Neural cell (in vitro differentiated cells): Measurements from ENCODE around the gene DACH1. TPM values are rescaled to one million over a fixed set of nuclear protein-coding genes. Genes with fewer than 3 reads are reported as not detected.

ENCODE experiments used
- H2AFZ ChIP-seq: fragments of 200-600, 300-800 bp; sonication (generic), shearing (Covaris generic); 2 replicates; pipeline ENCODE4 v1.6.0; 2014; ENCODE audit warnings: low read depth, mild to moderate bottlenecking, antibody characterized with exemption, low read length, moderate library complexity
- H3F3A ChIP-seq: fragments of 200-600 bp; shearing (Covaris generic); 2 replicates; pipeline ENCODE4 v1.6.1; 2016; ENCODE audit warnings: mild to moderate bottlenecking, moderate library complexity, mixed read lengths, antibody characterized with exemption, low read length; ENCODE audit not compliant: insufficient read depth, poor library complexity, severe bottlenecking
- H3K27ac ChIP-seq: fragments of 200-600, 300-800 bp; sonication (generic), shearing (Covaris generic); 2 replicates; pipeline ENCODE4 v1.5.1; 2014; ENCODE audit warnings: mild to moderate bottlenecking, low read length, moderate library complexity
- H3K27me3 ChIP-seq: fragments of 300-800, 200-600 bp; sonication (generic), shearing (Covaris generic); 2 replicates; pipeline ENCODE4 v1.6.0; 2014; ENCODE audit warnings: mild to moderate bottlenecking, low read depth, low read length, moderate library complexity; ENCODE audit not compliant: insufficient read depth
- H3K36me3 ChIP-seq: fragments of 300-800, 200-600 bp; sonication (generic), shearing (Covaris generic); 2 replicates; pipeline ENCODE4 v1.5.1; 2014; ENCODE audit warnings: mild to moderate bottlenecking, antibody characterized with exemption, low read length, moderate library complexity; ENCODE audit not compliant: insufficient read depth
- H3K4me2 ChIP-seq: fragments of 300-800, 200-600 bp; sonication (generic), shearing (Covaris generic); 2 replicates; pipeline ENCODE4 v1.6.0; 2014; ENCODE audit warnings: mild to moderate bottlenecking, low read length
- H3K4me3 ChIP-seq: fragments of 300-800, 200-600 bp; sonication (generic), shearing (Covaris generic); 2 replicates; pipeline ENCODE4 v1.5.1; 2014; ENCODE audit warnings: mild to moderate bottlenecking, low read length, moderate library complexity
- H3K79me2 ChIP-seq: fragments of 200-600 bp; shearing (Covaris generic); replicated peaks from 2 replicates; pipeline ENCODE4 v1.6.0; 2014; ENCODE audit warnings: mild to moderate bottlenecking, low read length, moderate library complexity; ENCODE audit not compliant: insufficient read depth
- H3K9ac ChIP-seq: fragments of 300-800, 200-600 bp; sonication (generic), shearing (Covaris generic); 2 replicates; pipeline ENCODE4 v1.6.1; 2016; ENCODE audit warnings: mild to moderate bottlenecking, low read length, mixed read lengths
- H3K9me2 ChIP-seq: fragments of 200-600 bp; shearing (Covaris generic); 2 replicates; pipeline ENCODE4 v1.6.1; 2016; ENCODE audit warnings: mild to moderate bottlenecking, low read length, mixed read lengths; ENCODE audit not compliant: insufficient read depth
- H3K9me3 ChIP-seq: fragments of 200-600, 300-800 bp; sonication (generic), shearing (Covaris generic); 2 replicates; pipeline ENCODE4 v1.6.1; 2016; ENCODE audit warnings: mild to moderate bottlenecking, mixed run types, low read length, moderate library complexity, mixed read lengths
- H4K20me1 ChIP-seq: fragments of 200-600 bp; shearing (Covaris generic); 2 replicates; pipeline ENCODE4 v1.6.1; 2016; ENCODE audit warnings: mild to moderate bottlenecking, mixed run types; ENCODE audit not compliant: insufficient read depth
- EP300 ChIP-seq: fragments of 450-650 bp; conservative IDR thresholded peaks from 2 replicates; pipeline ENCODE4 v1.6.1; 2014; ENCODE audit warnings: antibody characterized with exemption, mild to moderate bottlenecking, moderate library complexity; ENCODE audit not compliant: poor library complexity, severe bottlenecking
- EZH2 ChIP-seq: fragments of 200-600, 300-800 bp; shearing (Covaris generic), sonication (generic); IDR thresholded peaks from 2 replicates; pipeline ENCODE4 v1.6.1; 2014; ENCODE audit warnings: antibody characterized with exemption, low read length, borderline replicate concordance, mild to moderate bottlenecking; ENCODE audit not compliant: insufficient read depth, poor library complexity, severe bottlenecking
- MXI1 ChIP-seq: fragments of 450-650 bp; conservative IDR thresholded peaks from 2 replicates; pipeline ENCODE4 v1.6.1; 2014; ENCODE audit warnings: antibody characterized with exemption, mild to moderate bottlenecking; ENCODE audit not compliant: poor library complexity, severe bottlenecking
- POLR2AphosphoS5 ChIP-seq: IDR thresholded peaks from 2 replicates; pipeline ENCODE4 v1.6.1; 2012
- RAD21 ChIP-seq: fragments of 450-650 bp; conservative IDR thresholded peaks from 2 replicates; pipeline ENCODE4 v1.6.1; 2014; ENCODE audit warnings: antibody characterized with exemption, mild to moderate bottlenecking, moderate library complexity
- SMC3 ChIP-seq: fragments of 450-650 bp; conservative IDR thresholded peaks from 2 replicates; pipeline ENCODE4 v1.6.1; 2014; ENCODE audit warnings: antibody characterized with exemption, mild to moderate bottlenecking, moderate library complexity; ENCODE audit not compliant: poor library complexity
- TAF1 ChIP-seq: IDR thresholded peaks from 2 replicates; pipeline ENCODE4 v1.6.1; 2012; ENCODE audit warnings: low read depth
- polyA plus RNA-seq: library from polyadenylated mRNA; depleted of rRNA; stranded (reverse); fragments of >200 nt; gene quantifications from 2 replicates; pipeline ENCODE4 v1.2.3, GENCODE V29; 2014
- TF ChIP-seq, protein P1 (sequence below): fragments of 450-650 bp; IDR thresholded peaks from 2 replicates; pipeline ENCODE4 v1.5.1; 2014; ENCODE audit warnings: antibody characterized with exemption, mild to moderate bottlenecking, moderate library complexity; ENCODE audit not compliant: poor library complexity, severe bottlenecking
- TF ChIP-seq, protein P2 (sequence below): IDR thresholded peaks from 2 replicates; pipeline ENCODE4 v1.6.1; 2012; ENCODE audit warnings: borderline replicate concordance

DACH1 gene
- polyA plus RNA-seq, 1 donor from 2014 or later = 20.0 TPM

DNA sequence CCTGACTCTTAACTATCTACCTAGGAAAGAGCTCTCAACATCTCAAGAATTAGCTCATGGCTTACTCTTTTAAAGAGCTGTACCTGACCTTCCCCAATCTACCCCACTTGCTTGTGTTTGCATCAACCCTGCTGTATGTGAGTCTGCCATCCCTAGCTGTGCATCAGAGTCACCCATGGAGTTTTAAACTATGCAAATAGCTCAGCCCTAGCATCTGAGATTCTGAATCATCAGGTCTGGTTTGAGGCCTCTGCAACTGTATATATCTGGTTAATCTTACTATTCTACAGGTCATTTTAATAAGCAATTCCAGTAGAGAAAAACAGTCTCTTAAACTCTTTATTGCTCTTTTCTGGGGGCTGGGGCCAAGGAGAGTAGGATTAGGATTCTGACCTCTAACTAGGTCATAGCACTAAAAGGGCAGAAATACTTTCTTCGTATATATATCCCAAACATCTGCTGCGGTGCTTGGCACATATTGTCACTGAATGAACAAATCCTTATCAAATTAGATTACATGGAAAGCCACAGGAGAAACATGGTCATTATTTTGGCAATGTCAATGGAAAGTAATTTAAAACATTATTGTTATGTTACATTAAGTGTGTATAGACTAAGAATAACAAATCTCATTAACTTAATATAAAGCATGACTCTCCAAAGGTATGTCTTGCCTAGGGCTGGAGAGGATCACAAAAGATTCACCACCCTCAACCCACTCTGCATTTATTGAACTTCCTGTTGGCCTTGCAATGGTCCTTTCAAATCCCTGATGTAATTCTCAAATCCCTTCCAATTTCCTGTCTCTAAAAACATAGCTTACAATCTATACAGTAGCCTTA lies 232.2 kb downstream of the DACH1 start:
- TF ChIP-seq EP300 = no peak
- no peak for TF ChIP-seq MXI1
- TF ChIP-seq POLR2AphosphoS5 = no peak
- TF ChIP-seq, protein P1, sequence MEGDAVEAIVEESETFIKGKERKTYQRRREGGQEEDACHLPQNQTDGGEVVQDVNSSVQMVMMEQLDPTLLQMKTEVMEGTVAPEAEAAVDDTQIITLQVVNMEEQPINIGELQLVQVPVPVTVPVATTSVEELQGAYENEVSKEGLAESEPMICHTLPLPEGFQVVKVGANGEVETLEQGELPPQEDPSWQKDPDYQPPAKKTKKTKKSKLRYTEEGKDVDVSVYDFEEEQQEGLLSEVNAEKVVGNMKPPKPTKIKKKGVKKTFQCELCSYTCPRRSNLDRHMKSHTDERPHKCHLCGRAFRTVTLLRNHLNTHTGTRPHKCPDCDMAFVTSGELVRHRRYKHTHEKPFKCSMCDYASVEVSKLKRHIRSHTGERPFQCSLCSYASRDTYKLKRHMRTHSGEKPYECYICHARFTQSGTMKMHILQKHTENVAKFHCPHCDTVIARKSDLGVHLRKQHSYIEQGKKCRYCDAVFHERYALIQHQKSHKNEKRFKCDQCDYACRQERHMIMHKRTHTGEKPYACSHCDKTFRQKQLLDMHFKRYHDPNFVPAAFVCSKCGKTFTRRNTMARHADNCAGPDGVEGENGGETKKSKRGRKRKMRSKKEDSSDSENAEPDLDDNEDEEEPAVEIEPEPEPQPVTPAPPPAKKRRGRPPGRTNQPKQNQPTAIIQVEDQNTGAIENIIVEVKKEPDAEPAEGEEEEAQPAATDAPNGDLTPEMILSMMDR = no peak
- TF ChIP-seq RAD21 = no peak
- no peak for TF ChIP-seq SMC3
- TF ChIP-seq, protein P2, sequence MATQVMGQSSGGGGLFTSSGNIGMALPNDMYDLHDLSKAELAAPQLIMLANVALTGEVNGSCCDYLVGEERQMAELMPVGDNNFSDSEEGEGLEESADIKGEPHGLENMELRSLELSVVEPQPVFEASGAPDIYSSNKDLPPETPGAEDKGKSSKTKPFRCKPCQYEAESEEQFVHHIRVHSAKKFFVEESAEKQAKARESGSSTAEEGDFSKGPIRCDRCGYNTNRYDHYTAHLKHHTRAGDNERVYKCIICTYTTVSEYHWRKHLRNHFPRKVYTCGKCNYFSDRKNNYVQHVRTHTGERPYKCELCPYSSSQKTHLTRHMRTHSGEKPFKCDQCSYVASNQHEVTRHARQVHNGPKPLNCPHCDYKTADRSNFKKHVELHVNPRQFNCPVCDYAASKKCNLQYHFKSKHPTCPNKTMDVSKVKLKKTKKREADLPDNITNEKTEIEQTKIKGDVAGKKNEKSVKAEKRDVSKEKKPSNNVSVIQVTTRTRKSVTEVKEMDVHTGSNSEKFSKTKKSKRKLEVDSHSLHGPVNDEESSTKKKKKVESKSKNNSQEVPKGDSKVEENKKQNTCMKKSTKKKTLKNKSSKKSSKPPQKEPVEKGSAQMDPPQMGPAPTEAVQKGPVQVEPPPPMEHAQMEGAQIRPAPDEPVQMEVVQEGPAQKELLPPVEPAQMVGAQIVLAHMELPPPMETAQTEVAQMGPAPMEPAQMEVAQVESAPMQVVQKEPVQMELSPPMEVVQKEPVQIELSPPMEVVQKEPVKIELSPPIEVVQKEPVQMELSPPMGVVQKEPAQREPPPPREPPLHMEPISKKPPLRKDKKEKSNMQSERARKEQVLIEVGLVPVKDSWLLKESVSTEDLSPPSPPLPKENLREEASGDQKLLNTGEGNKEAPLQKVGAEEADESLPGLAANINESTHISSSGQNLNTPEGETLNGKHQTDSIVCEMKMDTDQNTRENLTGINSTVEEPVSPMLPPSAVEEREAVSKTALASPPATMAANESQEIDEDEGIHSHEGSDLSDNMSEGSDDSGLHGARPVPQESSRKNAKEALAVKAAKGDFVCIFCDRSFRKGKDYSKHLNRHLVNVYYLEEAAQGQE = no peak
- no peak for TF ChIP-seq TAF1
- no peak for TF ChIP-seq EZH2
- Histone ChIP-seq H3K36me3 (no peaks in the 10 kb centered on the region), H4K20me1 (no peaks in the 10 kb centered on the region), H3K9me2 (no peaks in the 10 kb centered on the region), H3K9me3 (no peaks in the 10 kb centered on the region), H3K27ac (no peak overlapping the region), H3K4me3 (no peak overlapping the region), H3K4me2 (no peak overlapping the region), H3K27me3 (peaks cover 18% of the 10 kb centered on the region), H3F3A (no peaks in the 10 kb centered on the region), H3K9ac (no peak overlapping the region), H3K79me2 (no peaks in the 10 kb centered on the region), H2AFZ (no peak overlapping the region)

DNA sequence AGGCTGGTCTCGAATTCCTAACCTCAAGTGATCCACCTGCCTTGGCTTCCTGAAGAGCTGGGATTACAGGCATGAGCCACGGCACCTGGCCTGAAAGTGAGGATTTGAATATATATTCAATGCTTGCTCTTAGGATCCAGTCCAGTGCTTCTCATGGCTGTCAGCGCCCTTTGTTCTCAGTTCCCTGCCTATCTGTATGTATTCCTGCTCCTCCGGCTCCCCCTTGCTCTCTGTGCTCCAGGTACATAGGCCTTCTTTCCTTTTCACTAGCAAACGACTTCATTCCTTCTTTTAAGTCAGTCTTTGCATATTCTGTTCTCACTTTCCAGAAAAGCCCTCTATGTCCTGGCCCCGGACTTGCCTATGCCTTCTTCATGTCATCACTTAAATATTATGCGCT lies 232.8 kb downstream of the DACH1 start:
- Histone ChIP-seq H3K4me2 (no peak overlapping the region), H2AFZ (no peak overlapping the region), H3K36me3 (no peaks in the 10 kb centered on the region), H3K27me3 (peaks cover 12% of the 10 kb centered on the region), H3K9me3 (no peaks in the 10 kb centered on the region), H3K9ac (no peak overlapping the region), H4K20me1 (no peaks in the 10 kb centered on the region), H3K79me2 (no peaks in the 10 kb centered on the region), H3K27ac (no peak overlapping the region), H3K9me2 (no peaks in the 10 kb centered on the region), H3F3A (no peaks in the 10 kb centered on the region), H3K4me3 (no peak overlapping the region)
- no peak for TF ChIP-seq EZH2
- TF ChIP-seq, protein P2 = no peak
- no peak for TF ChIP-seq RAD21
- no peak for TF ChIP-seq TAF1
- TF ChIP-seq SMC3 = no peak
- no peak for TF ChIP-seq POLR2AphosphoS5
- no peak for TF ChIP-seq MXI1
- TF ChIP-seq, protein P1 = no peak
- no peak for TF ChIP-seq EP300
